Mesenchymal stem cell (in vitro differentiated cells and primary cell): ENCODE results near the gene CYB5R4. TPM values are rescaled to one million over a fixed set of nuclear protein-coding genes. Genes with fewer than 3 reads are reported as not detected.
A peak's percentile ranks its signal among the peaks of the same experiment; 100 is the strongest.

Source experiments
- DNase-seq: peaks from one replicate; pipeline ENCODE4 v3.0.0-alpha.2; 2013
- H2AFZ ChIP-seq: one replicate; pipeline ENCODE4 v1.6.1; 2013; ENCODE audit warnings: low read depth, mild to moderate bottlenecking, control low read depth, inconsistent platforms, low read length, moderate library complexity
- H2AK5ac ChIP-seq: 2 replicates; pipeline ENCODE4 v1.6.1; 2013; ENCODE audit warnings: low read length, moderate library complexity, mild to moderate bottlenecking, inconsistent platforms; ENCODE audit not compliant: severe bottlenecking
- H2BK120ac ChIP-seq: one replicate; pipeline ENCODE4 v1.6.1; 2013; ENCODE audit warnings: low read depth, mild to moderate bottlenecking, inconsistent platforms, low read length, moderate library complexity
- H2BK12ac ChIP-seq, 2 experiments: one replicate each; pipeline ENCODE4 v1.6.1; 2013; ENCODE audit warnings: inconsistent platforms in 2 of 2, low read length in 2 of 2, mild to moderate bottlenecking in 2 of 2, moderate library complexity in 2 of 2, control low read depth in 1 of 2
- H2BK15ac ChIP-seq: one replicate; pipeline ENCODE4 v1.6.1; 2013; ENCODE audit warnings: mild to moderate bottlenecking, low read depth, inconsistent platforms; ENCODE audit not compliant: poor library complexity, severe bottlenecking
- H2BK5ac ChIP-seq: 2 replicates; pipeline ENCODE4 v1.6.1; 2013; ENCODE audit warnings: low read depth, mild to moderate bottlenecking, low read length, control low read depth, inconsistent platforms; ENCODE audit not compliant: poor library complexity, severe bottlenecking
- H3K14ac ChIP-seq, 2 experiments: one replicate each; pipeline ENCODE4 v1.6.1; 2013; ENCODE audit warnings: inconsistent platforms in 2 of 2, low read length in 2 of 2, control low read depth in 1 of 2, mild to moderate bottlenecking in 1 of 2, moderate library complexity in 1 of 2
- H3K18ac ChIP-seq, 2 experiments: one replicate each; pipeline ENCODE4 v1.6.1; 2013; ENCODE audit warnings: inconsistent platforms in 2 of 2, low read length in 2 of 2, control low read depth in 1 of 2, low read depth in 1 of 2, mild to moderate bottlenecking in 1 of 2
- H3K23ac ChIP-seq, 2 experiments: one replicate each; pipeline ENCODE4 v1.6.1; 2013; ENCODE audit warnings: inconsistent platforms in 2 of 2, low read length in 2 of 2, mild to moderate bottlenecking in 2 of 2, moderate library complexity in 2 of 2, control low read depth in 1 of 2
- H3K27ac ChIP-seq: 2 replicates; pipeline ENCODE4 v1.5.1; 2013; ENCODE audit warnings: mild to moderate bottlenecking, moderate library complexity, low read length, control low read depth, inconsistent platforms; ENCODE audit not compliant: poor library complexity, severe bottlenecking
- H3K27me3 ChIP-seq, 2 experiments: 2 replicates each; pipeline versions ENCODE4 v1.6.1 to v1.7.0; 2013; ENCODE audit warnings: low read length in 2 of 2, mild to moderate bottlenecking in 2 of 2, moderate library complexity in 2 of 2, control low read depth in 1 of 2, inconsistent platforms in 1 of 2; ENCODE audit not compliant: control insufficient read depth in 1 of 2, insufficient read depth in 1 of 2
- H3K36me3 ChIP-seq, 2 experiments: 2 replicates each; pipeline versions ENCODE4 v1.6.1 to v1.7.0; 2013; ENCODE audit warnings: low read length in 2 of 2, control low read depth in 1 of 2, inconsistent platforms in 1 of 2, low read depth in 1 of 2, mild to moderate bottlenecking in 1 of 2; ENCODE audit not compliant: insufficient read depth in 2 of 2, control insufficient read depth in 1 of 2
- H3K4ac ChIP-seq, 2 experiments: one replicate each; pipeline ENCODE4 v1.6.1; 2013; ENCODE audit warnings: inconsistent platforms in 2 of 2, low read length in 2 of 2, mild to moderate bottlenecking in 2 of 2, moderate library complexity in 2 of 2, control low read depth in 1 of 2, low read depth in 1 of 2
- H3K4me1 ChIP-seq: 2 replicates; pipeline ENCODE4 v1.6.1; 2013; ENCODE audit warnings: low read depth, low read length, control low read depth; ENCODE audit not compliant: control insufficient read depth, insufficient read depth
- H3K4me2 ChIP-seq: 2 replicates; pipeline ENCODE4 v1.6.1; 2013; ENCODE audit warnings: low read length, mild to moderate bottlenecking, inconsistent platforms; ENCODE audit not compliant: poor library complexity, severe bottlenecking
- H3K4me3 ChIP-seq, 2 experiments: 2 replicates each; pipeline versions ENCODE4 v1.5.1 to v1.7.0; 2013; ENCODE audit warnings: low read length in 2 of 2, mild to moderate bottlenecking in 2 of 2, control low read depth in 1 of 2, low read depth in 1 of 2; ENCODE audit not compliant: insufficient read depth in 1 of 2
- H3K79me1 ChIP-seq: replicated peaks from 2 replicates; pipeline ENCODE4 v1.6.1; 2013; ENCODE audit warnings: mild to moderate bottlenecking, control low read depth, low read length, inconsistent platforms; ENCODE audit not compliant: poor library complexity, severe bottlenecking
- H3K9ac ChIP-seq: 2 replicates; pipeline ENCODE4 v1.7.0; 2013; ENCODE audit warnings: mild to moderate bottlenecking, low read length, moderate library complexity
- H3K9me3 ChIP-seq: 2 replicates; pipeline ENCODE4 v1.7.0; 2013; ENCODE audit warnings: mild to moderate bottlenecking, low read length; ENCODE audit not compliant: control insufficient read depth
- H4K8ac ChIP-seq: one replicate; pipeline ENCODE4 v1.6.1; 2013; ENCODE audit warnings: inconsistent platforms, mild to moderate bottlenecking, low read length, moderate library complexity
- H4K91ac ChIP-seq: one replicate; pipeline ENCODE4 v1.6.1; 2013; ENCODE audit warnings: mild to moderate bottlenecking, low read length, inconsistent platforms
- WGBS: methylation state at CpG from one replicate; pipeline ENCODE4 v1.1.7; 2013; ENCODE audit warnings: mixed read lengths; 5-methylcytosine and 5-hydroxymethylcytosine counted together
- polyA plus RNA-seq, 2 experiments: library from polyadenylated mRNA; stranded (reverse); fragments of 200-250 nt; gene quantifications; one replicate each; pipeline ENCODE4 v1.2.3, GENCODE V29; 2013

CYB5R4 gene
- 9.5 TPM for polyA plus RNA-seq (2013, experiment 1 of 2)
- 8.4 TPM for polyA plus RNA-seq (2013, experiment 2 of 2)

GRCh38 chr6:83859410-83860358 is at the start of gene CYB5R4:
TSS of gene CYB5R4 (plus strand) at chr6:83859689. CDS start at chr6:83859783, 94 bp downstream.
- Histone ChIP-seq H3K27me3 (peaks cover 4 to 11% of the 10 kb centered on the region in 2 experiments), H3K23ac (no peak within 1 kb of the TSS), H3K4me1 (peaks cover 3% of the 10 kb centered on the region), H3K4me2 (peak within 1 kb of the TSS; percentile 89), H3K36me3 (peaks cover 0 to 7% of the 10 kb centered on the region in 2 experiments), H2BK15ac (peak within 1 kb of the TSS; percentile 96), H2BK12ac (peak within 1 kb of the TSS in 1 of 2 experiments; percentile 10), H3K79me1 (peaks cover 7% of the 10 kb centered on the region), H3K4ac (no peak within 1 kb of the TSS), H3K4me3 (peak within 1 kb of the TSS; percentile 92 to 97), H3K27ac (no peak within 1 kb of the TSS), H3K14ac (peak within 1 kb of the TSS in 1 of 2 experiments; percentile 44), H3K9ac (peak within 1 kb of the TSS; percentile 91), H2BK120ac (peak within 1 kb of the TSS; percentile 95), H2AFZ (peak within 1 kb of the TSS; percentile 92), H4K8ac (peak within 1 kb of the TSS; percentile 80), H3K9me3 (no peaks in the 10 kb centered on the region), H2BK5ac (no peak within 1 kb of the TSS), H3K18ac (peak within 1 kb of the TSS; percentile 22 to 79), H2AK5ac (no peak within 1 kb of the TSS), H4K91ac (peak within 1 kb of the TSS; percentile 75)
- WGBS = 1% methylated on average over 51 of the region's 53 CpGs
- DNase-seq = peak; percentile 96

- Histone ChIP-seq H2AFZ (no peak overlapping the region), H3K18ac (no peak overlapping the region), H3K4ac (no peak overlapping the region), H3K9me3 (no peaks in the 10 kb centered on the region), H3K79me1 (no peaks in the 10 kb centered on the region), H4K91ac (no peak overlapping the region), H2AK5ac (no peak overlapping the region), H3K9ac (no peak overlapping the region), H3K27ac (no peak overlapping the region), H4K8ac (no peak overlapping the region), H3K4me1 (no peaks in the 10 kb centered on the region), H2BK5ac (no peak overlapping the region), H3K27me3 (peaks cover 0 to 2% of the 10 kb centered on the region in 2 experiments), H3K23ac (no peak overlapping the region), H2BK12ac (no peak overlapping the region), H3K4me2 (no peak overlapping the region), H3K14ac (no peak overlapping the region), H2BK120ac (no peak overlapping the region), H2BK15ac (no peak overlapping the region), H3K36me3 (no peaks in the 10 kb centered on the region), H3K4me3 (no peak overlapping the region)
- no peak for DNase-seq
These were observed 46.9 kb upstream of the CYB5R4 start for GRCh38 chr6:83812595-83812994.

GRCh38 chr6:83815631-83816272 is 43.7 kb upstream of the CYB5R4 start:
- H3K79me1 ChIP-seq = no peaks in the 10 kb centered on the region
- H2AK5ac ChIP-seq = no peak overlapping the region
- no peak overlapping the region for H4K8ac ChIP-seq
- DNase-seq = peak; percentile 42
- H3K4ac ChIP-seq = no peak overlapping the region
- H3K4me1 ChIP-seq = no peaks in the 10 kb centered on the region
- peaks cover 0 to 5% of the 10 kb centered on the region in 2 experiments for H3K27me3 ChIP-seq
- H3K23ac ChIP-seq = no peak overlapping the region
- H2BK120ac ChIP-seq = no peak overlapping the region
- H2BK15ac ChIP-seq = no peak overlapping the region
- no peak overlapping the region for H2BK5ac ChIP-seq
- H3K27ac ChIP-seq = no peak overlapping the region
- no peak overlapping the region for H3K18ac ChIP-seq
- no peak overlapping the region for H3K4me3 ChIP-seq
- H2BK12ac ChIP-seq = no peak overlapping the region
- no peaks in the 10 kb centered on the region for H3K36me3 ChIP-seq
- H3K9ac ChIP-seq = no peak overlapping the region
- H3K14ac ChIP-seq = no peak overlapping the region
- H4K91ac ChIP-seq = no peak overlapping the region
- no peaks in the 10 kb centered on the region for H3K9me3 ChIP-seq
- H3K4me2 ChIP-seq = no peak overlapping the region
- H2AFZ ChIP-seq = no peak overlapping the region
- 4% methylated on average over 1 of the region's 2 CpGs for WGBS

GRCh38 chr6:83822629-83823169 is 36.8 kb upstream of the CYB5R4 start:
- Histone ChIP-seq H2BK12ac (no peak overlapping the region), H3K4me3 (no peak overlapping the region), H3K14ac (no peak overlapping the region), H2BK15ac (no peak overlapping the region), H3K27me3 (peaks cover 0 to 2% of the 10 kb centered on the region in 2 experiments), H2BK120ac (no peak overlapping the region), H2BK5ac (no peak overlapping the region), H3K9ac (no peak overlapping the region), H3K23ac (no peak overlapping the region), H3K36me3 (no peaks in the 10 kb centered on the region), H4K8ac (no peak overlapping the region), H3K27ac (no peak overlapping the region), H2AFZ (no peak overlapping the region), H3K18ac (no peak overlapping the region), H3K4me1 (peaks cover 2% of the 10 kb centered on the region), H3K4ac (no peak overlapping the region), H3K79me1 (no peaks in the 10 kb centered on the region), H3K9me3 (no peaks in the 10 kb centered on the region), H3K4me2 (no peak overlapping the region), H2AK5ac (no peak overlapping the region), H4K91ac (no peak overlapping the region)
- WGBS = 100% methylated on average over 3 of the region's 3 CpGs
- DNase-seq = no peak
